IMR-90 (cell line): ENCODE measurements around the gene FIS1. TPM values are rescaled to one million over a fixed set of nuclear protein-coding genes. Genes with fewer than 3 reads are reported as not detected.

ENCODE experiments used
- ATAC-seq: fragments of 200-7000 bp; cut with Tn5 transposase; 2 replicates; pipeline ENCODE4 v1.9.1; 2020; ENCODE audit warnings: low read depth, mild to moderate bottlenecking, moderate library complexity
- BruUV-seq: library from RNA; stranded (reverse); fragments of 400-500 nt; replicated peaks from 2 replicates; lab custom pipeline; 2021; lab: Mats Ljungman, UMichigan
- CTCF ChIA-PET: fragments of 300-600 bp; formaldehyde crosslinking; extraction: SDS; loops from one replicate; lab custom pipeline; 2021; ENCODE audit warnings: antibody characterized with exemption; lab: Yijun Ruan, JAX
- POLR2A ChIA-PET: fragments of 300-600 bp; sonication (Branson Sonifier 250); formaldehyde crosslinking; loops from one replicate; lab custom pipeline; 2022; ENCODE audit warnings: antibody characterized with exemption; ENCODE audit not compliant: unreplicated experiment; lab: Charles Lee
- DNase-seq: peaks from one replicate; pipeline ENCODE4 v3.0.0; 2013
- H2AFZ ChIP-seq: replicated peaks from 2 replicates; pipeline ENCODE3; 2013; ENCODE audit warnings: low read length, mild to moderate bottlenecking; ENCODE audit not compliant: poor library complexity
- H2AK5ac ChIP-seq: 2 replicates; pipeline ENCODE4 v1.6.1; 2013; ENCODE audit warnings: low read depth, low read length, inconsistent platforms
- H2AK9ac ChIP-seq: replicated peaks from 2 replicates; pipeline ENCODE3; 2013; ENCODE audit warnings: mild to moderate bottlenecking, low read depth, low read length, moderate library complexity; ENCODE audit not compliant: poor library complexity
- H2BK120ac ChIP-seq: 2 replicates; pipeline ENCODE4 v1.6.1; 2013; ENCODE audit warnings: low read depth, low read length, inconsistent platforms
- H2BK15ac ChIP-seq: 3 replicates; pipeline ENCODE4 v1.6.1; 2013; ENCODE audit warnings: low read depth, low read length, inconsistent platforms
- H2BK20ac ChIP-seq: 2 replicates; pipeline ENCODE4 v1.6.1; 2013; ENCODE audit warnings: low read depth, mild to moderate bottlenecking, inconsistent platforms, low read length, moderate library complexity
- H2BK5ac ChIP-seq: 2 replicates; pipeline ENCODE4 v1.6.1; 2013; ENCODE audit warnings: mild to moderate bottlenecking, low read depth, low read length, inconsistent platforms; ENCODE audit not compliant: poor library complexity, severe bottlenecking
- H3K14ac ChIP-seq: replicated peaks from 2 replicates; pipeline ENCODE4 v1.6.1; 2013; ENCODE audit warnings: low read depth, low read length, inconsistent platforms
- H3K18ac ChIP-seq: 2 replicates; pipeline ENCODE4 v1.6.1; 2013; ENCODE audit warnings: low read depth, low read length, control low read depth
- H3K23ac ChIP-seq: 2 replicates; pipeline ENCODE4 v1.6.1; 2013; ENCODE audit warnings: low read depth, low read length, inconsistent platforms
- H3K27ac ChIP-seq: 2 replicates; pipeline ENCODE4 v1.5.1; 2013; ENCODE audit warnings: mild to moderate bottlenecking, control low read depth, low read length; ENCODE audit not compliant: insufficient read depth
- H3K27me3 ChIP-seq: 2 replicates; pipeline ENCODE4 v1.6.1; 2013; ENCODE audit warnings: low read length; ENCODE audit not compliant: control insufficient read depth, insufficient read depth
- H3K36me3 ChIP-seq: 2 replicates; pipeline ENCODE4 v1.6.1; 2013; ENCODE audit warnings: low read length, mixed read lengths; ENCODE audit not compliant: control insufficient read depth, insufficient read depth
- H3K4ac ChIP-seq: 2 replicates; pipeline ENCODE4 v1.6.1; 2013; ENCODE audit warnings: low read depth, low read length, inconsistent platforms
- H3K4me1 ChIP-seq: 2 replicates; pipeline ENCODE4 v1.6.1; 2013; ENCODE audit warnings: low read length, mixed read lengths; ENCODE audit not compliant: control insufficient read depth, insufficient read depth
- H3K4me2 ChIP-seq: 2 replicates; pipeline ENCODE4 v1.6.1; 2013; ENCODE audit warnings: low read depth, mild to moderate bottlenecking, control low read depth, low read length, moderate library complexity
- H3K4me3 ChIP-seq: 2 replicates; pipeline ENCODE4 v1.5.1; 2013; ENCODE audit warnings: low read depth, mild to moderate bottlenecking, control low read depth, low read length, moderate library complexity; ENCODE audit not compliant: insufficient read depth
- H3K56ac ChIP-seq: 2 replicates; pipeline ENCODE4 v1.6.1; 2013; ENCODE audit warnings: low read length, inconsistent platforms; ENCODE audit not compliant: insufficient read depth; ENCODE audit errors: extremely low read depth
- H3K79me1 ChIP-seq, 2 experiments: 2 replicates each; pipeline ENCODE4 v1.6.1; 2013; ENCODE audit warnings: low read length in 2 of 2, inconsistent platforms in 1 of 2, low read depth in 1 of 2
- H3K9ac ChIP-seq: 2 replicates; pipeline ENCODE4 v1.6.1; 2013; ENCODE audit warnings: low read depth, low read length, control low read depth
- H3K9me1 ChIP-seq: 2 replicates; pipeline ENCODE4 v1.6.1; 2013; ENCODE audit warnings: low read length, inconsistent platforms; ENCODE audit not compliant: insufficient read depth
- H3K9me3 ChIP-seq: 2 replicates; pipeline ENCODE4 v1.6.1; 2013; ENCODE audit warnings: low read length; ENCODE audit not compliant: control insufficient read depth, insufficient read depth
- H4K20me1 ChIP-seq: 2 replicates; pipeline ENCODE4 v1.6.1; 2013; ENCODE audit warnings: low read length, inconsistent platforms; ENCODE audit not compliant: insufficient read depth
- H4K5ac ChIP-seq: 2 replicates; pipeline ENCODE4 v1.6.1; 2013; ENCODE audit warnings: mild to moderate bottlenecking, low read depth, low read length, control low read depth
- H4K8ac ChIP-seq, 2 experiments: 2 replicates each; pipeline ENCODE4 v1.6.1; 2013; ENCODE audit warnings: low read depth in 2 of 2, low read length in 2 of 2, control low read depth in 1 of 2, inconsistent platforms in 1 of 2
- H4K91ac ChIP-seq: 2 replicates; pipeline ENCODE4 v1.6.1; 2013; ENCODE audit warnings: low read depth, low read length, inconsistent platforms; ENCODE audit not compliant: insufficient read depth
- CEBPB ChIP-seq: IDR thresholded peaks from 2 replicates; pipeline ENCODE4 v1.6.1; 2012; ENCODE audit warnings: low read depth, low read length, improper control_type of control experiment
- CHD1 ChIP-seq: IDR thresholded peaks from 2 replicates; pipeline ENCODE4 v1.6.1; 2012; ENCODE audit warnings: low read depth, low read length, improper control_type of control experiment
- CTCF ChIP-seq: conservative IDR thresholded peaks from 2 replicates; pipeline ENCODE4 v1.5.1; 2012; ENCODE audit warnings: mild to moderate bottlenecking, low read depth, low read length, improper control_type of control experiment
- FOS ChIP-seq: fragments of 150-350 bp; IDR thresholded peaks from 2 replicates; pipeline ENCODE4 v1.6.1; 2016; ENCODE audit warnings: low read depth, low read length
- MAFK ChIP-seq: IDR thresholded peaks from 2 replicates; pipeline ENCODE4 v1.6.1; 2012; ENCODE audit warnings: low read depth, low read length, improper control_type of control experiment
- MAZ ChIP-seq: IDR thresholded peaks from 2 replicates; pipeline ENCODE4 v1.6.1; 2012; ENCODE audit warnings: low read depth, mild to moderate bottlenecking, low read length, improper control_type of control experiment, moderate library complexity, borderline replicate concordance
- MXI1 ChIP-seq: IDR thresholded peaks from 2 replicates; pipeline ENCODE4 v1.6.1; 2012; ENCODE audit warnings: low read depth, mild to moderate bottlenecking, low read length, moderate library complexity, borderline replicate concordance
- NFE2L2 ChIP-seq: fragments of 150-350 bp; IDR thresholded peaks from 2 replicates; pipeline ENCODE4 v1.6.1; 2016; ENCODE audit warnings: low read depth, mild to moderate bottlenecking, low read length
- POLR2A ChIP-seq: IDR thresholded peaks from 2 replicates; pipeline ENCODE4 v1.6.1; 2012; ENCODE audit warnings: mild to moderate bottlenecking, low read depth, low read length
- RCOR1 ChIP-seq: IDR thresholded peaks from 2 replicates; pipeline ENCODE4 v1.6.1; 2012; ENCODE audit warnings: mild to moderate bottlenecking, low read length, improper control_type of control experiment; ENCODE audit not compliant: insufficient replicate concordance
- RFX5 ChIP-seq: IDR thresholded peaks from 2 replicates; pipeline ENCODE4 v1.8.0; 2012; ENCODE audit warnings: low read depth, mild to moderate bottlenecking, low read length, moderate library complexity
- SMC3 ChIP-seq: fragments of 150-350 bp; IDR thresholded peaks from 2 replicates; pipeline ENCODE4 v1.6.1; 2016; ENCODE audit warnings: low read depth, mild to moderate bottlenecking, antibody characterized with exemption, low read length, moderate library complexity
- WGBS, 2 experiments: methylation state at CpG; one replicate each; pipeline versions ENCODE4 v1.1.5 to v1.1.7; 2013; ENCODE audit warnings: missing lambda C conversion rate in 2 of 2; ENCODE audit not compliant: insufficient read length in 1 of 2; ENCODE audit errors: extremely low coverage in 2 of 2; 5-methylcytosine and 5-hydroxymethylcytosine counted together
- dilution Hi-C: fragments of 300-500 bp; cut with HindIII; formaldehyde crosslinking; loops from one replicate; pipeline ENCODE4 v1.14.3; 2018; ENCODE audit warnings: low sequenced_read_pairs; ENCODE audit not compliant: unreplicated experiment
- in situ Hi-C: fragments of 300-500 bp; cut with MboI; formaldehyde crosslinking; loops from 3 replicates; pipeline ENCODE4 v1.14.3; 2019; ENCODE audit warnings: low sequenced_read_pairs, inconsistent platforms, mixed read lengths
- intact Hi-C: fragments of 100-400 bp; cut with micrococcal nuclease; formaldehyde crosslinking; loops from 2 replicates; pipeline ENCODE4 v1.10.0; 2022
- polyA plus RNA-seq, 3 experiments: library from polyadenylated mRNA; depleted of rRNA; stranded (reverse); fragments of >200 nt; gene quantifications; 2 replicates each; pipeline ENCODE4 v1.2.3, GENCODE V29; 2012; ENCODE audit warnings: low replicate concordance in 1 of 3
- total RNA-seq: library from RNA; depleted of rRNA; stranded (reverse); fragments of >200 nt; gene quantifications from 2 replicates; pipeline ENCODE4 v1.2.3, GENCODE V29; 2012
- TF ChIP-seq, protein P1 (sequence below): fragments of 150-350 bp; IDR thresholded peaks from 2 replicates; pipeline ENCODE4 v1.6.1; 2016; ENCODE audit warnings: low read depth, mild to moderate bottlenecking, low read length, moderate library complexity, borderline replicate concordance

The FIS1 gene
- total and polyA plus RNA-seq, 2 of the 4 experiments (the other 2 are of a cell fraction), result 293 to 489 TPM

DNA sequence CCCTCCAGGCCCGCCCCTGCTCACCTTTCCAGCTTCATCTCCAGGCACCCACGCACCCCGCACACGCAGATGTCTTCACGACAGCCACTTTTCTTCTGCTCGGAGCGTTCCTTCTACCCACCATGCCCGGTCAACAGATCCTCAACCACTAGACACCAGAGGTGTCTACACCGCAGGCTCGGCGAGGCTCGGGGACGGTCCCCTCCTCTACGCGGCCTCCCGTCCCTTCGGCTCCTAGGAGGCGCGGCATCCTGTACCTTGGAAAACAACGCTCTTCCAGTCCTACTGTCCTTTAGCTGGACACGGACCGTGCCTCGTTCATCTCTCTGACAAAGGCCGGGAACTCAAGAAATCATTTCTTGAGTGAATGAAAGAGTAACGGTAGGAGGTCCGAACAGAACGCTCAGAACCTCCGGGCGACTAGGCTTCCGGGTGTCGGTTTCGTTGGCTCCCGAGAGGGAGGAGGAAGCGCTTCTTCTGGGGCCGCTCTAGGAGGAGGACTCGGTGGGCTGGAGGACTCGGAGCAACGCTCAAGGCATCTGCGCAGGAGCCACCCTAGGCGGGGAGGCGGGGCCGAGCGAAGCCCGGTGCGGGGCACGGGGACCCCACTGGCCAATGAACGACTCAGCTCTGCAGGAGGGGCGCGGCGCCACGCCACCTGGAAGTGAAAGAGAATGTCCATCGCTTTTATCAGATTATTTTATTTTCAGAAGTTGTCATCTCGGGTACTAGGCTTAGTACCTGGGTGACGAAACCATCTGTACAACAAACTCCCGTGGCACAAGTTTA lies 7.2 kb upstream of the FIS1 start:
- no peak overlapping the region for H2BK20ac ChIP-seq
- H4K8ac ChIP-seq, result peak overlapping the region; percentile 95 to 99
- intact Hi-C loops, result no loop called here
- H2BK15ac ChIP-seq, result 0 out of 3 replicates have a peak overlapping the region, but pooled peaks have one; percentile 2
- dilution Hi-C loops, result no loop called here
- peak overlapping the region; percentile 84 for H3K27ac ChIP-seq
- POLR2A ChIA-PET, result interaction anchor here (0.7 kb wide), 1 partner anchor 413 kb away, joined by 3 read pairs; no protein-coding TSS in a partner anchor
- peaks cover 5% of the 10 kb centered on the region; the same call in 1 of the 2 replicates for H3K4me1 ChIP-seq
- peaks cover 2% of the 10 kb centered on the region; the same call in 1 of the 2 replicates for H3K36me3 ChIP-seq
- peak overlapping the region; percentile 82 for H4K91ac ChIP-seq
- H2BK5ac ChIP-seq, result peak overlapping the region; percentile 68
- H3K18ac ChIP-seq, result peak overlapping the region; percentile 62; the same call in 1 of the 2 replicates
- H3K4me3 ChIP-seq, result peak overlapping the region; percentile 92
- peak overlapping the region; percentile 82; the same call in 1 of the 2 replicates for H3K56ac ChIP-seq
- H4K20me1 ChIP-seq, result peaks cover 6% of the 10 kb centered on the region; the same call in 1 of the 2 replicates
- H3K23ac ChIP-seq, result peak overlapping the region; percentile 97
- H2AFZ ChIP-seq, result peak overlapping the region; percentile 93
- H2AK9ac ChIP-seq, result peak overlapping the region; percentile 38
- peak overlapping the region; percentile 98 for H3K9ac ChIP-seq
- peak overlapping the region; percentile 51 for H2AK5ac ChIP-seq
- peak; percentile 98 for DNase-seq
- peak overlapping the region; percentile 9 for H2BK120ac ChIP-seq
- peak overlapping the region; percentile 91 for H4K5ac ChIP-seq
- H3K4ac ChIP-seq, result peak overlapping the region; percentile 94
- 0% methylated on average over 26 of the region's 55 CpGs; no CpG with 5 or more reads in 1 of the 2 experiments for WGBS, 2 experiments
- peak overlapping the region; percentile 98 for H3K14ac ChIP-seq
- peaks cover 8% of the 10 kb centered on the region for H3K27me3 ChIP-seq
- peaks cover 8 to 28% of the 10 kb centered on the region in 2 experiments for H3K79me1 ChIP-seq
- H3K4me2 ChIP-seq, result peak overlapping the region; percentile 72
- BruUV-seq, result TSS peak; percentile 55
- peaks cover 3% of the 10 kb centered on the region; the same call in 1 of the 2 replicates for H3K9me1 ChIP-seq
- H3K9me3 ChIP-seq, result no peaks in the 10 kb centered on the region
- ATAC-seq, result peak; percentile 100
- in situ Hi-C loops, result no loop called here
- CTCF ChIA-PET, result interaction anchor here (1.0 kb wide), 1 partner anchor 8 kb away, joined by 4 read pairs; no protein-coding TSS in a partner anchor
- TF ChIP-seq MAZ (peak; percentile 74; the same call in 1 of the 2 replicates), RCOR1 (no peak), FOS (no peak), POLR2A (peak; percentile 87), CTCF (no peak), RFX5 (no peak), MAFK (no peak), MXI1 (peak; percentile 6; the same call in 1 of the 2 replicates), CHD1 (no peak), SMC3 (0 out of 2 replicates have a peak, but pooled peaks have one; percentile 1), NFE2L2 (no peak), CEBPB (no peak)
- TF ChIP-seq, protein P1, sequence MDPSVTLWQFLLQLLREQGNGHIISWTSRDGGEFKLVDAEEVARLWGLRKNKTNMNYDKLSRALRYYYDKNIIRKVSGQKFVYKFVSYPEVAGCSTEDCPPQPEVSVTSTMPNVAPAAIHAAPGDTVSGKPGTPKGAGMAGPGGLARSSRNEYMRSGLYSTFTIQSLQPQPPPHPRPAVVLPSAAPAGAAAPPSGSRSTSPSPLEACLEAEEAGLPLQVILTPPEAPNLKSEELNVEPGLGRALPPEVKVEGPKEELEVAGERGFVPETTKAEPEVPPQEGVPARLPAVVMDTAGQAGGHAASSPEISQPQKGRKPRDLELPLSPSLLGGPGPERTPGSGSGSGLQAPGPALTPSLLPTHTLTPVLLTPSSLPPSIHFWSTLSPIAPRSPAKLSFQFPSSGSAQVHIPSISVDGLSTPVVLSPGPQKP, result no peak
